Measurements from ENCODE around the gene MYO16. TPM values are rescaled to one million over a fixed set of nuclear protein-coding genes. Genes with fewer than 3 reads are reported as not detected.

Gene MYO16
- total and polyA plus RNA-seq, 2 of the 4 experiments (the other 2 are of a cell fraction) = under 0.01 to 0.03 TPM

- intact Hi-C loops (cut with micrococcal nuclease) (loop anchor here (1.0 to 5.0 kb wide), 5 partner anchors 127 to 963 kb away; no protein-coding TSS in a partner anchor), in situ Hi-C loops (cut with MboI; ENCODE audit: low sequenced_read_pairs) (loop anchor here (5.0 kb wide), 1 partner anchor 962 kb away; no protein-coding TSS in a partner anchor), dilution Hi-C loops (cut with HindIII; ENCODE audit: low sequenced_read_pairs, unreplicated experiment) (no loop called here)
- no peak overlapping the region for H4K8ac ChIP-seq (ENCODE audit: low read depth in 2 of 2, low read length in 2 of 2)
- H4K91ac ChIP-seq (ENCODE audit: insufficient read depth, low read depth, low read length) = no peak overlapping the region
- TF ChIP-seq MAZ (IDR thresholded peaks at IDR 0.05; ENCODE audit: borderline replicate concordance, low read depth, low read length) (no peak), RCOR1 (IDR thresholded peaks at IDR 0.05; ENCODE audit: insufficient replicate concordance, low read length) (no peak), RFX5 (IDR thresholded peaks at IDR 0.05; ENCODE audit: low read depth, low read length) (no peak), BHLHE40 (IDR thresholded peaks at IDR 0.05; ENCODE audit: low read depth, low read length) (no peak), MXI1 (IDR thresholded peaks at IDR 0.05; ENCODE audit: borderline replicate concordance, low read depth, low read length) (no peak), POLR2A (IDR thresholded peaks at IDR 0.05; ENCODE audit: low read depth, low read length) (no peak), MAFK (IDR thresholded peaks at IDR 0.05; ENCODE audit: low read depth, low read length) (no peak), RAD21 (IDR thresholded peaks at IDR 0.05; ENCODE audit: low read length) (peak; percentile 96), CHD1 (IDR thresholded peaks at IDR 0.05; ENCODE audit: low read depth, low read length) (no peak), CTCF (conservative IDR thresholded peaks at IDR 0.05; ENCODE audit: low read depth, low read length) (peak; percentile 92), FOS (IDR thresholded peaks at IDR 0.05; ENCODE audit: low read depth, low read length) (no peak), NFE2L2 (IDR thresholded peaks at IDR 0.05; ENCODE audit: low read depth, low read length) (no peak), SMC3 (IDR thresholded peaks at IDR 0.05; ENCODE audit: low read depth, low read length) (peak; percentile 93), CEBPB (IDR thresholded peaks at IDR 0.05; ENCODE audit: low read depth, low read length) (no peak)
- TF ChIP-seq, protein P1, sequence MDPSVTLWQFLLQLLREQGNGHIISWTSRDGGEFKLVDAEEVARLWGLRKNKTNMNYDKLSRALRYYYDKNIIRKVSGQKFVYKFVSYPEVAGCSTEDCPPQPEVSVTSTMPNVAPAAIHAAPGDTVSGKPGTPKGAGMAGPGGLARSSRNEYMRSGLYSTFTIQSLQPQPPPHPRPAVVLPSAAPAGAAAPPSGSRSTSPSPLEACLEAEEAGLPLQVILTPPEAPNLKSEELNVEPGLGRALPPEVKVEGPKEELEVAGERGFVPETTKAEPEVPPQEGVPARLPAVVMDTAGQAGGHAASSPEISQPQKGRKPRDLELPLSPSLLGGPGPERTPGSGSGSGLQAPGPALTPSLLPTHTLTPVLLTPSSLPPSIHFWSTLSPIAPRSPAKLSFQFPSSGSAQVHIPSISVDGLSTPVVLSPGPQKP (IDR thresholded peaks at IDR 0.05; ENCODE audit: borderline replicate concordance, low read depth, low read length) = no peak
- TF ChIP-seq, protein P2, sequence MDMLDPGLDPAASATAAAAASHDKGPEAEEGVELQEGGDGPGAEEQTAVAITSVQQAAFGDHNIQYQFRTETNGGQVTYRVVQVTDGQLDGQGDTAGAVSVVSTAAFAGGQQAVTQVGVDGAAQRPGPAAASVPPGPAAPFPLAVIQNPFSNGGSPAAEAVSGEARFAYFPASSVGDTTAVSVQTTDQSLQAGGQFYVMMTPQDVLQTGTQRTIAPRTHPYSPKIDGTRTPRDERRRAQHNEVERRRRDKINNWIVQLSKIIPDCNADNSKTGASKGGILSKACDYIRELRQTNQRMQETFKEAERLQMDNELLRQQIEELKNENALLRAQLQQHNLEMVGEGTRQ (IDR thresholded peaks at IDR 0.05; ENCODE audit: low read depth, low read length) = peak; percentile 38; the same call in 1 of the 2 replicates
- H4K5ac ChIP-seq (ENCODE audit: low read depth, low read length) = no peak overlapping the region
- no peaks in the 10 kb centered on the region for H3K79me1 ChIP-seq (ENCODE audit: low read depth in 1 of 2, low read length in 2 of 2)
- BruUV-seq (replicated peaks) = no TSS peak
- no peak overlapping the region for H3K4me3 ChIP-seq (ENCODE audit: insufficient read depth, low read depth, low read length)
- H2BK20ac ChIP-seq (ENCODE audit: low read depth, low read length) = no peak overlapping the region; the same call in 1 of the 2 replicates
- no peak overlapping the region for H3K4me2 ChIP-seq (ENCODE audit: low read depth, low read length)
- H2BK15ac ChIP-seq (ENCODE audit: low read depth, low read length) = no peak overlapping the region
- no peaks in the 10 kb centered on the region for H3K9me3 ChIP-seq (ENCODE audit: control insufficient read depth, insufficient read depth, low read length)
- H3K9me1 ChIP-seq (ENCODE audit: insufficient read depth, low read length) = peaks cover 3% of the 10 kb centered on the region; the same call in 1 of the 2 replicates
- CTCF ChIA-PET = interaction anchor here (0.7 to 1.0 kb wide), 4 partner anchors 128 to 964 kb away, joined by 3 to 4 read pairs (median 3); no protein-coding TSS in a partner anchor
- H3K56ac ChIP-seq (ENCODE audit: extremely low read depth, insufficient read depth, low read length) = no peak overlapping the region
- WGBS, 2 experiments (ENCODE audit: extremely low coverage in 2 of 2, insufficient read length in 1 of 2) = no CpG with 5 or more reads among the region's 4 CpGs
- no peak overlapping the region for H3K27ac ChIP-seq (ENCODE audit: insufficient read depth, low read length)
- H4K20me1 ChIP-seq (ENCODE audit: insufficient read depth, low read length) = no peaks in the 10 kb centered on the region
- no peak overlapping the region for H3K4ac ChIP-seq (ENCODE audit: low read depth, low read length)
- no peaks in the 10 kb centered on the region for H3K36me3 ChIP-seq (ENCODE audit: control insufficient read depth, insufficient read depth, low read length)
- H3K4me1 ChIP-seq (ENCODE audit: control insufficient read depth, insufficient read depth, low read length) = peaks cover 9% of the 10 kb centered on the region
- no peak overlapping the region for H3K18ac ChIP-seq (ENCODE audit: low read depth, low read length)
- H3K14ac ChIP-seq (replicated peaks; ENCODE audit: low read depth, low read length) = no peak overlapping the region
- H3K9ac ChIP-seq (ENCODE audit: low read depth, low read length) = no peak overlapping the region
- peaks cover 12% of the 10 kb centered on the region for H3K27me3 ChIP-seq (ENCODE audit: control insufficient read depth, insufficient read depth, low read length)
- POLR2A ChIA-PET (ENCODE audit: unreplicated experiment) = interaction anchor here (0.6 kb wide), 1 partner anchor 1570 kb away, joined by 3 read pairs; no protein-coding TSS in a partner anchor
- DNase-seq (peak; percentile 72), ATAC-seq (ENCODE audit: low read depth) (peak; percentile 82)
- H3K23ac ChIP-seq (ENCODE audit: low read depth, low read length) = no peak overlapping the region
- no peak overlapping the region for H2AK9ac ChIP-seq (replicated peaks; ENCODE audit: low read depth, low read length, poor library complexity)
- H2BK5ac ChIP-seq (ENCODE audit: low read depth, low read length, poor library complexity, severe bottlenecking) = no peak overlapping the region
- H2BK120ac ChIP-seq (ENCODE audit: low read depth, low read length) = no peak overlapping the region
- no peak overlapping the region for H2AFZ ChIP-seq (replicated peaks; ENCODE audit: low read length, poor library complexity)
- no peak overlapping the region for H2AK5ac ChIP-seq (ENCODE audit: low read depth, low read length)
Observed at GRCh38 chr13:109145631-109146030, 516.2 kb downstream of the MYO16 start.
